Gastroesophageal sphincter (tissue), 3 donors: ENCODE data around the gene TACR2.

ENCODE experiments used
- EP300 ChIP-seq: sonication (generic); formaldehyde crosslinking; IDR thresholded peaks from one replicate; pipeline ENCODE4 v1.6.1; 2017; ENCODE audit warnings: antibody characterized with exemption, mild to moderate bottlenecking
- POLR2A ChIP-seq, 2 donors: fragments of 450-650 bp; IDR thresholded peaks; one replicate each; pipeline ENCODE4 v1.6.1; 2017; ENCODE audit warnings: antibody characterized with exemption in 2 of 2, mild to moderate bottlenecking in 2 of 2, moderate library complexity in 1 of 2
- POLR2AphosphoS5 ChIP-seq: sonication (generic); formaldehyde crosslinking; IDR thresholded peaks from one replicate; pipeline ENCODE4 v1.6.1; 2017; ENCODE audit warnings: antibody characterized with exemption
- TF ChIP-seq, protein P1 (sequence below), 4 experiments: fragments of 200-600 bp in 2 of 4; fragments of 450-650 bp in 2 of 4; sonication (generic) in 1 of 4; IDR thresholded peaks; one replicate each; pipeline ENCODE4 v1.5.1; 2017 to 2019; ENCODE audit warnings: antibody characterized with exemption in 4 of 4, mild to moderate bottlenecking in 2 of 4, moderate library complexity in 2 of 4

DNA sequence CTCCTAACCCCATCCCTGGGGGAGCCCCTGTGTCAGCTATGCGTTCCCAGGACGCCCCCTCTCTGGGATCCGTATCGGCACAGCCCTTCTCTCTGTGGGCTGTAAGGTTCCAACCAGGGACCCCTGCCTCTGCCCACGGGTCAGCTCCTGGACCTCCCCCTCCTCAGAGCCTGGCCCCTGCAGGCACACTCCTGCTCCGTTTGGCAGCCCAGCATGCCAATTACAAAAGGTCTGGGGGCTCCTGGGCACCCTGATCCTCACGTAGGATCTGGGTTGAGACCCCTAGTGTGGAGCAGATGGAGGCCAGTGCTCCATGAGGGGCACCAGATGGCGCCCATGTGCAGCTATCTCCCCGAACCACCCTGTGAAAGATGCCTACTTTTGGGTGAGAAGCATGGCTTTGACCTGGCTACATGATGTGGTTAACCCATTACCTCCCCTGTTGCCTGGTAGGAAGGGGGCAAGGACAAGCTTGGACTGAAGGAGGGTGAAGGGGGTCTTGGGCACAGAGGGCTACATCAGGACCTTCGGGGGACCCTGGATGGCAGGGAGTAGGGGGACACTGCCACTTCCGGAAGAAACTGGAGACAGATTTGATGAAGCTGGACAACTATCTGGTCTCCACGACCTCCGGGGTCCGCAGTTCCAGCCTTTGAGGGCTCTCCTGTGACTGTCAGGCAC lies 9.0 kb downstream of the TACR2 start:
- TF ChIP-seq, protein P1, sequence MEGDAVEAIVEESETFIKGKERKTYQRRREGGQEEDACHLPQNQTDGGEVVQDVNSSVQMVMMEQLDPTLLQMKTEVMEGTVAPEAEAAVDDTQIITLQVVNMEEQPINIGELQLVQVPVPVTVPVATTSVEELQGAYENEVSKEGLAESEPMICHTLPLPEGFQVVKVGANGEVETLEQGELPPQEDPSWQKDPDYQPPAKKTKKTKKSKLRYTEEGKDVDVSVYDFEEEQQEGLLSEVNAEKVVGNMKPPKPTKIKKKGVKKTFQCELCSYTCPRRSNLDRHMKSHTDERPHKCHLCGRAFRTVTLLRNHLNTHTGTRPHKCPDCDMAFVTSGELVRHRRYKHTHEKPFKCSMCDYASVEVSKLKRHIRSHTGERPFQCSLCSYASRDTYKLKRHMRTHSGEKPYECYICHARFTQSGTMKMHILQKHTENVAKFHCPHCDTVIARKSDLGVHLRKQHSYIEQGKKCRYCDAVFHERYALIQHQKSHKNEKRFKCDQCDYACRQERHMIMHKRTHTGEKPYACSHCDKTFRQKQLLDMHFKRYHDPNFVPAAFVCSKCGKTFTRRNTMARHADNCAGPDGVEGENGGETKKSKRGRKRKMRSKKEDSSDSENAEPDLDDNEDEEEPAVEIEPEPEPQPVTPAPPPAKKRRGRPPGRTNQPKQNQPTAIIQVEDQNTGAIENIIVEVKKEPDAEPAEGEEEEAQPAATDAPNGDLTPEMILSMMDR (IDR thresholded peaks at IDR 0.05): peak in 1 of 4 experiments; percentile 41
- no peak for TF ChIP-seq POLR2A (IDR thresholded peaks at IDR 0.05)
- no peak for TF ChIP-seq EP300
- TF ChIP-seq POLR2AphosphoS5: no peak
